Measurements from ENCODE around the gene TCF23.

- TF ChIP-seq CTCF (IDR thresholded peaks at IDR 0.05; ENCODE audit: low read depth, low read length, poor library complexity, severe bottlenecking) (no peak), EZH2phosphoT487 (IDR thresholded peaks at IDR 0.05; ENCODE audit: borderline replicate concordance, low read length) (no peak)
Observed at GRCh38 chr2:27179344-27180000, 30.7 kb downstream of the TCF23 start.
